ENCODE results near the gene PDE4B. TPM values are rescaled to one million over a fixed set of nuclear protein-coding genes. Genes with fewer than 3 reads are reported as not detected.

PDE4B gene
- total RNA-seq, 3 donors from 2014 or later, result 8.0 to 207 (median 54.4) TPM

DNA sequence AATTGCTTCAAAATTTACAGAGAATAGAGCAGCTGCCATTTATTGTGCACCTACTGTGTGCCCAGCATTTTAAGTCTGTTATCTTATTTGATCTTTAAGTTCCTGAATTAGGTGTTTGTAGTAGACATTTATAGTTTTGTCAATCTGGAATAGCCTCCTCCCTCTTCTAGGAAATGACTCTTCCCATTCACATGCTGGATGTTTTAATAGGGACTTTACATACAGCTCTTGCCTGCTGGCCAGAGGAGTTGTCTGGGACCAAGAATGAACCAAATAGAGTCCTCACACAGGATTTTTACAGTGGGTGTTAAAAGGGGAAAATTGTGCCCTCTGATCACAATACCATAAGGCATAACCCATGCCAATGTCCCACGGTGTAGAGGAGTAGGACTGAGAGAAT lies 367.1 kb downstream of the PDE4B start:
- no peaks in the 10 kb centered on the region for H3K36me3 ChIP-seq
- H3K27ac ChIP-seq, result no peak overlapping the region
- no peaks in the 10 kb centered on the region for H3K4me1 ChIP-seq
- H3K4me3 ChIP-seq, result no peak overlapping the region
- no peaks in the 10 kb centered on the region for H3K27me3 ChIP-seq
- TF ChIP-seq POLR2AphosphoS5 (IDR thresholded peaks at IDR 0.05), result no peak
- TF ChIP-seq POLR2A (IDR thresholded peaks at IDR 0.05), result no peak
- TF ChIP-seq, protein P1, sequence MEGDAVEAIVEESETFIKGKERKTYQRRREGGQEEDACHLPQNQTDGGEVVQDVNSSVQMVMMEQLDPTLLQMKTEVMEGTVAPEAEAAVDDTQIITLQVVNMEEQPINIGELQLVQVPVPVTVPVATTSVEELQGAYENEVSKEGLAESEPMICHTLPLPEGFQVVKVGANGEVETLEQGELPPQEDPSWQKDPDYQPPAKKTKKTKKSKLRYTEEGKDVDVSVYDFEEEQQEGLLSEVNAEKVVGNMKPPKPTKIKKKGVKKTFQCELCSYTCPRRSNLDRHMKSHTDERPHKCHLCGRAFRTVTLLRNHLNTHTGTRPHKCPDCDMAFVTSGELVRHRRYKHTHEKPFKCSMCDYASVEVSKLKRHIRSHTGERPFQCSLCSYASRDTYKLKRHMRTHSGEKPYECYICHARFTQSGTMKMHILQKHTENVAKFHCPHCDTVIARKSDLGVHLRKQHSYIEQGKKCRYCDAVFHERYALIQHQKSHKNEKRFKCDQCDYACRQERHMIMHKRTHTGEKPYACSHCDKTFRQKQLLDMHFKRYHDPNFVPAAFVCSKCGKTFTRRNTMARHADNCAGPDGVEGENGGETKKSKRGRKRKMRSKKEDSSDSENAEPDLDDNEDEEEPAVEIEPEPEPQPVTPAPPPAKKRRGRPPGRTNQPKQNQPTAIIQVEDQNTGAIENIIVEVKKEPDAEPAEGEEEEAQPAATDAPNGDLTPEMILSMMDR (IDR thresholded peaks at IDR 0.05), result no peak
- H3K9me3 ChIP-seq, result no peaks in the 10 kb centered on the region
- intact Hi-C loops (cut with DNase I; ENCODE audit: low total_unique reads), result no loop called here
- DNase-seq (ENCODE audit: low spot score in 2 of 2), result no peak

DNA sequence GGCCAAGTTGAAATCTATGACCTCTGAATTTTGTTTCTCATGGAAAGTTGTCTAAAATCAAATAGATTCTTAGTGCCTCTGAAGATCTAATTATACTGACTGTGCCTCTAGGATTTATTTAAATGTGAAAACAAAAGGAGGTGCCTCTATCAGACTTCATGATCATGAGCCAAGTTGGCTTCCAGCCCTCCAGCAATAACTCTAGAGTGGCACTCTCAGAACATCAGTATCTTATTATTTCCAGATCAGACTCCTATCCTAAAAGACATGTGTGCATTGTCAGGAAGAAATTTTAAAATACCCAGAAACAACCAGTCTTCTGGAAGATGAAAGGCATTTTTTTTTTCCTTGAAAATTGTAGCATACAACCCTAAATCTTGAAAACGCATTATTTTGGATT lies 368.0 kb downstream of the PDE4B start:
- no peaks in the 10 kb centered on the region for H3K4me1 ChIP-seq
- H3K36me3 ChIP-seq, result no peaks in the 10 kb centered on the region
- no peak for TF ChIP-seq POLR2AphosphoS5 (IDR thresholded peaks at IDR 0.05)
- TF ChIP-seq, protein P1 (IDR thresholded peaks at IDR 0.05), result no peak
- TF ChIP-seq POLR2A (IDR thresholded peaks at IDR 0.05), result no peak
- no peak for DNase-seq (ENCODE audit: low spot score in 2 of 2)
- no peak overlapping the region for H3K4me3 ChIP-seq
- H3K27me3 ChIP-seq, result no peaks in the 10 kb centered on the region
- intact Hi-C loops (cut with DNase I; ENCODE audit: low total_unique reads), result no loop called here
- H3K27ac ChIP-seq, result no peak overlapping the region
- no peaks in the 10 kb centered on the region for H3K9me3 ChIP-seq

DNA sequence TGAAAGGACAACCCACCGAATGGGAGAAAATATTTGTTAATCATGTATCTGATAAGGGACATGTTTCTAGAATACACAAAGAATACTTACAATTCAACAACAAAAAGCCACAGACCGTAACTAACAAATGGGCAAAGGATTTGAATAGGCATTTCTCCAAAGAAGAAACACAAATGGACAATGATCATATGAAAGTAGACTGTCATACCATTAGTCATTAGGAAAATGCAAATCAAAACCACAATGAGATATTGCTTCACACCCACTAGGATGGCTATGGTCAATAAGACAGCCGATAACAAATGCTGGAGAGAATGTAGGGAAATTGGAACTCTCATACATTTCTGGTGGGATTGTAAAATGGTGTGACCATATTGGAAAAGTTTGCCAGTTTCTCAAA lies 374.1 kb downstream of the PDE4B start:
- H3K27ac ChIP-seq, result no peak overlapping the region
- no peaks in the 10 kb centered on the region for H3K9me3 ChIP-seq
- no peak overlapping the region for H3K4me3 ChIP-seq
- TF ChIP-seq POLR2AphosphoS5 (IDR thresholded peaks at IDR 0.05), result no peak
- TF ChIP-seq POLR2A (IDR thresholded peaks at IDR 0.05), result no peak
- TF ChIP-seq, protein P1 (IDR thresholded peaks at IDR 0.05), result no peak
- DNase-seq (ENCODE audit: low spot score in 2 of 2), result no peak
- intact Hi-C loops (cut with DNase I; ENCODE audit: low total_unique reads), result no loop called here
- H3K36me3 ChIP-seq, result no peaks in the 10 kb centered on the region
- H3K27me3 ChIP-seq, result no peaks in the 10 kb centered on the region
- no peaks in the 10 kb centered on the region for H3K4me1 ChIP-seq

DNA sequence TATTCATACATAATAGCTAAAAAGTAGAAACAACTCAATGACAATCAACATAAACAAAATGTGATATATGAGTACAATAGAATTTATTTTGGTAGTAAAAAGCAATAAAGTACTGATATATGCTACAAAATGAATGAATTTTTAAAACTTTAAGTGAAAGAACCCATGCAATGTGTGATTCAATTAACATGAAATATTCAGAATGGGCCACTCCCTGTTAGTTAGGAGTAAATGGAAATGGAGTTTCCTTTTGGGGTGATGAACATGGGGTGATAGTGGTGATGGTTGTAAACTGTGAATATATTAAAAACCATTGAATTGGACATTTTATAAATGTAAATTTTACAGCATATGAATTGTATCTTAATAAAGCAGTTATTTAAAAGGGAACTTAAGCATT lies 374.6 kb downstream of the PDE4B start:
- H3K27ac ChIP-seq, result no peak overlapping the region
- no peaks in the 10 kb centered on the region for H3K36me3 ChIP-seq
- no peaks in the 10 kb centered on the region for H3K9me3 ChIP-seq
- H3K27me3 ChIP-seq, result no peaks in the 10 kb centered on the region
- H3K4me3 ChIP-seq, result no peak overlapping the region
- intact Hi-C loops (cut with DNase I; ENCODE audit: low total_unique reads), result no loop called here
- TF ChIP-seq POLR2A (IDR thresholded peaks at IDR 0.05), result no peak
- TF ChIP-seq, protein P1 (IDR thresholded peaks at IDR 0.05), result no peak
- TF ChIP-seq POLR2AphosphoS5 (IDR thresholded peaks at IDR 0.05), result no peak
- no peak for DNase-seq (ENCODE audit: low spot score in 2 of 2)
- H3K4me1 ChIP-seq, result no peaks in the 10 kb centered on the region

DNA sequence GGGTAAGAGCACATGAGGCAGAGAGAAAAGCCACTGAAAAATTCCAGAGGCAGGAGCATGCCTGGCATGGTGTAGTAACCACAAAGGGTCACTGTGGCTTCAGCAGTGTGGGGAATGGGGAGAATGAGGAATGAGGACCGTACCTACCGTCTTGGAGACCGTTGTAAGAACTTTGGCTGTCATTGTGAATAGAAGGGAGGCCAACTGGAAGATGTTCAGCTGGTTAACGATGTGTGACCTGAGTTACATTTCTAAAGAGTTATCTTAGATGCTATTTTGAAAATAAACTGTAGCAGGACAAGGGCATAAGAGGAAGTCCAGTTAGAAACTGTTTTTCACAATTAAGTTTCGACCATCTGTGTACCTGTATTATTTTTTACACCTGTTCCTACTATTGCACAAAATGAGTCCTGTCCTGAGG lies 375.8 kb downstream of the PDE4B start:
- TF ChIP-seq, protein P1 (IDR thresholded peaks at IDR 0.05), result no peak
- TF ChIP-seq POLR2A (IDR thresholded peaks at IDR 0.05) (no peak), POLR2AphosphoS5 (IDR thresholded peaks at IDR 0.05) (no peak)
- intact Hi-C loops (cut with DNase I; ENCODE audit: low total_unique reads), result no loop called here
- Histone ChIP-seq H3K36me3 (no peaks in the 10 kb centered on the region), H3K4me3 (no peak overlapping the region), H3K4me1 (no peaks in the 10 kb centered on the region), H3K9me3 (no peaks in the 10 kb centered on the region), H3K27ac (peak overlapping the region in 1 of 2 donors; percentile 2), H3K27me3 (no peaks in the 10 kb centered on the region)
- DNase-seq (ENCODE audit: low spot score in 2 of 2), result no peak
